GM13976 (cell line): ENCODE data around the gene IQGAP2.

Experiments used
- DNase-seq: peaks from one replicate; pipeline ENCODE4 v3.0.0; 2012; ENCODE audit warnings: low spot score
- CTCF ChIP-seq: IDR thresholded peaks from 2 replicates; pipeline ENCODE4 v1.5.1; 2012; ENCODE audit warnings: borderline replicate concordance, mild to moderate bottlenecking; ENCODE audit not compliant: insufficient read depth; ENCODE audit errors: extremely low read depth, missing control alignments, control extremely low read depth
- in situ Hi-C: fragments of 300-500 bp; cut with MboI; formaldehyde crosslinking; loops from one replicate; pipeline ENCODE4 v1.12.0; 2022; ENCODE audit warnings: low sequenced_read_pairs, mixed read lengths, inconsistent platforms; ENCODE audit not compliant: unreplicated experiment

IQGAP2 gene

GRCh38 chr5:76592692-76593091, 189.6 kb downstream of the IQGAP2 start:
- TF ChIP-seq CTCF, result no peak
- no peak for DNase-seq
- in situ Hi-C loops, result loop anchor here (10.0 kb wide), 1 partner anchor 182 kb away; no protein-coding TSS in a partner anchor

GRCh38 chr5:76594107-76594506, 191.0 kb downstream of the IQGAP2 start:
- in situ Hi-C loops, result loop anchor here (10.0 kb wide), 1 partner anchor 181 kb away; no protein-coding TSS in a partner anchor
- TF ChIP-seq CTCF, result no peak
- no peak for DNase-seq

- no peak for TF ChIP-seq CTCF
- no peak for DNase-seq
- in situ Hi-C loops, result loop anchor here (10.0 kb wide), 1 partner anchor 179 kb away; no protein-coding TSS in a partner anchor
Measured at GRCh38 chr5:76595755-76596481, 192.8 kb downstream of the IQGAP2 start.

GRCh38 chr5:76598531-76598930, 195.4 kb downstream of the IQGAP2 start:
- no peak for DNase-seq
- TF ChIP-seq CTCF, result no peak
- in situ Hi-C loops, result loop anchor here (10.0 kb wide), 1 partner anchor 176 kb away; no protein-coding TSS in a partner anchor

GRCh38 chr5:76600716-76601115, 197.6 kb downstream of the IQGAP2 start:
- in situ Hi-C loops, result no loop called here
- no peak for TF ChIP-seq CTCF
- no peak for DNase-seq

GRCh38 chr5:76601470-76601869, 198.4 kb downstream of the IQGAP2 start:
- in situ Hi-C loops, result no loop called here
- TF ChIP-seq CTCF, result peak; percentile 61
- peak; percentile 40 for DNase-seq
